Effector CD8-positive, alpha-beta T cell (primary cell): ENCODE data around the gene GMEB1.
"Not testable (repeated sequence)": the region's sequence is repeated elsewhere in the genome, so short reads cannot be mapped to it uniquely, and the experiment has no call there.

Source experiments
- DNase-seq: peaks from one replicate; lab custom pipeline; 2025; lab: John Stamatoyannopoulos, UW
- total RNA-seq, 4 experiments: gene quantifications; one replicate each; lab custom pipeline; 2026; lab: John Stamatoyannopoulos, UW

The GMEB1 gene
- total RNA-seq: 35.1 to 69.7 (median 53.4) reads per million in 4 experiments

- DNase-seq: peak; percentile 69
Measured at GRCh38 chr1:28668191-28668955, at the start of gene GMEB1. GMEB1 (plus strand) TSS chr1:28668784; CDS start chr1:28683613, 14,829 bp downstream.

- DNase-seq: no peak
Measured at GRCh38 chr1:28631713-28632112, 36.9 kb upstream of the GMEB1 start.

- no peak for DNase-seq
Measured at GRCh38 chr1:28632560-28632959, 36.0 kb upstream of the GMEB1 start.

- DNase-seq: no peak
Measured at GRCh38 chr1:28640766-28641165, 27.8 kb upstream of the GMEB1 start.

- DNase-seq: no peak
Measured at GRCh38 chr1:28642056-28642846, 26.3 kb upstream of the GMEB1 start.

GRCh38 chr1:28642847-28643635, 25.5 kb upstream of the GMEB1 start, which contains the start of gene TAF12:
TAF12 (minus strand) TSS chr1:28643067; CDS start chr1:28622081, 20,986 bp downstream.
- DNase-seq: peak; percentile 87

GRCh38 chr1:28644494-28644893, 24.1 kb upstream of the GMEB1 start:
- no peak for DNase-seq

- not testable (repeated sequence) for DNase-seq
Measured at GRCh38 chr1:28645406-28645805, 23.2 kb upstream of the GMEB1 start.

GRCh38 chr1:28646040-28646439, 22.5 kb upstream of the GMEB1 start:
- no peak for DNase-seq

- peak; percentile 73 for DNase-seq
Measured at GRCh38 chr1:28648008-28648473, 20.5 kb upstream of the GMEB1 start.

- peak; percentile 78 for DNase-seq
Measured at GRCh38 chr1:28648474-28649198, 19.9 kb upstream of the GMEB1 start, which contains the start of gene RNU11. RNU11 (plus strand) TSS chr1:28648600.

GRCh38 chr1:28653063-28653462, 15.5 kb upstream of the GMEB1 start:
- DNase-seq: not testable (repeated sequence)

GRCh38 chr1:28653870-28654269, 14.7 kb upstream of the GMEB1 start:
- DNase-seq: not testable (repeated sequence)

- DNase-seq: not testable (repeated sequence)
Measured at GRCh38 chr1:28655448-28656311, 12.9 kb upstream of the GMEB1 start.

GRCh38 chr1:28656335-28656734, 12.2 kb upstream of the GMEB1 start:
- no peak for DNase-seq

GRCh38 chr1:28663871-28664470, 4.6 kb upstream of the GMEB1 start:
- no peak for DNase-seq

- no peak for DNase-seq
Measured at GRCh38 chr1:28666806-28667205, 1.8 kb upstream of the GMEB1 start.

GRCh38 chr1:28668956-28669723, 556 bp downstream of the GMEB1 start:
- DNase-seq: peak; percentile 13

GRCh38 chr1:28671254-28671780, 2.7 kb downstream of the GMEB1 start:
- DNase-seq: no peak
